Activated B cell treated with CpG ODN at 0.5 μM for 24 hours (primary cell): ENCODE data around the gene RNF175. TPM values are rescaled to one million over a fixed set of nuclear protein-coding genes. Genes with fewer than 3 reads are reported as not detected.

Source experiments
- ATAC-seq: fragments of 200-7000 bp; cut with Tn5 transposase; one replicate; pipeline ENCODE4 v1.10.0; 2021; ENCODE audit warnings: low read depth, mild to moderate bottlenecking, moderate library complexity
- CTCF ChIA-PET: fragments of 350-600 bp; sonication (Branson Sonifier 250); formaldehyde crosslinking; loops from one replicate; lab custom pipeline; 2021; ENCODE audit warnings: antibody characterized with exemption; lab: Charles Lee
- POLR2A ChIA-PET: fragments of 350-600 bp; sonication (Branson Sonifier 250); formaldehyde crosslinking; loops from one replicate; lab custom pipeline; 2021; ENCODE audit warnings: antibody characterized with exemption; lab: Charles Lee
- DNase-seq: peaks from one replicate; pipeline ENCODE4 v3.0.0; 2022
- H3K27ac Mint-ChIP-seq: one replicate; pipeline ENCODE4 v1.8.0; 2020; ENCODE audit warnings: mixed read lengths
- H3K27me3 Mint-ChIP-seq: one replicate; pipeline ENCODE4 v1.8.0; 2021; ENCODE audit warnings: mixed read lengths
- H3K36me3 Mint-ChIP-seq: one replicate; pipeline ENCODE4 v1.8.0; 2021; ENCODE audit warnings: low read depth, mixed read lengths
- H3K4me1 Mint-ChIP-seq: one replicate; pipeline ENCODE4 v1.8.0; 2021; ENCODE audit warnings: mixed read lengths
- H3K4me3 Mint-ChIP-seq: one replicate; pipeline ENCODE4 v1.8.0; 2020; ENCODE audit warnings: mild to moderate bottlenecking, mixed read lengths
- H3K9me3 Mint-ChIP-seq: one replicate; pipeline ENCODE4 v1.8.0; 2020; ENCODE audit warnings: mixed read lengths
- intact Hi-C: fragments of 100-400 bp; cut with micrococcal nuclease; formaldehyde crosslinking; loops from one replicate; pipeline ENCODE4 v1.15.1; 2024
- total RNA-seq: library from RNA; stranded (reverse); gene quantifications from 2 replicates; pipeline ENCODE4 v1.2.3, GENCODE V29; 2022
- TF ChIP-seq, protein P1 (sequence below): fragments of 200-600 bp; IDR thresholded peaks from one replicate; pipeline ENCODE4 v1.8.0; 2022; ENCODE audit warnings: antibody characterized with exemption, mild to moderate bottlenecking

Gene RNF175
- total RNA-seq, 1 donor from 2014 or later, result not detected

DNA sequence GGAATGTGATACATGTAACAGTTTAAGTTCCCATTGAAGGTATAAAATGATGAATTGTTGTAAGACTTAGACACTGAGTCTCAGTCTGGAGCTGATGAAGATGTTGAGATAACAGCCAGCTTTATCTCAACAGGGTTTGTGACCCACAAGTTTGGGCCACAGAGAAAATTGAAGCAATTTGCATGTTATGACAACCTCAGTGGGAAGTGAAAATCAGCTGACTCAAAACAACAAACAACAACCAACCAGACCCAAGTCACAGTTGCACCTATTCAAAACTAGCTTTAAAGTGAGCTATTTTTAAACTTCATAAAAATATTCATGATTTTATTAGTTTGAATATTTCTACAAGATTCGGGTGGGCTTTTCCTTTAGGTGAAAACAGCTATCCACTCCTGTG lies 21.1 kb upstream of the RNF175 start:
- CTCF ChIA-PET, result no interaction called here
- Mint-ChIP-seq H3K4me1 (no peaks in the 10 kb centered on the region), H3K27me3 (peaks cover 47% of the 10 kb centered on the region), H3K27ac (no peak overlapping the region), H3K9me3 (peaks cover 5% of the 10 kb centered on the region), H3K4me3 (no peak overlapping the region), H3K36me3 (no peaks in the 10 kb centered on the region)
- POLR2A ChIA-PET, result no interaction called here
- intact Hi-C loops, result no loop called here
- TF ChIP-seq, protein P1, sequence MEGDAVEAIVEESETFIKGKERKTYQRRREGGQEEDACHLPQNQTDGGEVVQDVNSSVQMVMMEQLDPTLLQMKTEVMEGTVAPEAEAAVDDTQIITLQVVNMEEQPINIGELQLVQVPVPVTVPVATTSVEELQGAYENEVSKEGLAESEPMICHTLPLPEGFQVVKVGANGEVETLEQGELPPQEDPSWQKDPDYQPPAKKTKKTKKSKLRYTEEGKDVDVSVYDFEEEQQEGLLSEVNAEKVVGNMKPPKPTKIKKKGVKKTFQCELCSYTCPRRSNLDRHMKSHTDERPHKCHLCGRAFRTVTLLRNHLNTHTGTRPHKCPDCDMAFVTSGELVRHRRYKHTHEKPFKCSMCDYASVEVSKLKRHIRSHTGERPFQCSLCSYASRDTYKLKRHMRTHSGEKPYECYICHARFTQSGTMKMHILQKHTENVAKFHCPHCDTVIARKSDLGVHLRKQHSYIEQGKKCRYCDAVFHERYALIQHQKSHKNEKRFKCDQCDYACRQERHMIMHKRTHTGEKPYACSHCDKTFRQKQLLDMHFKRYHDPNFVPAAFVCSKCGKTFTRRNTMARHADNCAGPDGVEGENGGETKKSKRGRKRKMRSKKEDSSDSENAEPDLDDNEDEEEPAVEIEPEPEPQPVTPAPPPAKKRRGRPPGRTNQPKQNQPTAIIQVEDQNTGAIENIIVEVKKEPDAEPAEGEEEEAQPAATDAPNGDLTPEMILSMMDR, result no peak
- no peak for ATAC-seq
- no peak for DNase-seq

DNA sequence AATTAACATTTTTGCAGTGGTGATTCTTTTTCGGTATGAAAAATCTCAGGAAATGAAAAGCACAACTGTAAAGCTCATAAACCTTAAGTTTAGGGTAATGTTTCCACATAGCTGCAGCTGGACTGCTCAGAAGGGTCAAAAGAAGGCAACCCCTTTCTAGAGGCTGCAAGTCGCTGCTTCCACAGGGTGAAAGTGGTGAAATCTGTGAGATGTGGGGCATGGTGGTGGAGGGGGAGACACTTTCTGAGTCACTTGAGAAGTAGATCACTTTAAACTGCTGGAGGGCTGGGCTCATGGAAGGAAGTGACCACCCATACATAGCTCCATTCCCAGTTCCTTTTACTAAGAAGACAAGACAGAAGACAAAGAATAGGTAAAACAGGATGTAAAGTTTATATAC lies 20.4 kb upstream of the RNF175 start:
- TF ChIP-seq, protein P1, result no peak
- ATAC-seq (no peak), DNase-seq (no peak)
- H3K4me1 Mint-ChIP-seq, result no peaks in the 10 kb centered on the region
- no peaks in the 10 kb centered on the region for H3K36me3 Mint-ChIP-seq
- no peak overlapping the region for H3K4me3 Mint-ChIP-seq
- no peak overlapping the region for H3K27ac Mint-ChIP-seq
- intact Hi-C loops, result no loop called here
- ChIA-PET CTCF (no interaction called here), POLR2A (no interaction called here)
- H3K27me3 Mint-ChIP-seq, result peaks cover 45% of the 10 kb centered on the region
- H3K9me3 Mint-ChIP-seq, result peaks cover 5% of the 10 kb centered on the region

DNA sequence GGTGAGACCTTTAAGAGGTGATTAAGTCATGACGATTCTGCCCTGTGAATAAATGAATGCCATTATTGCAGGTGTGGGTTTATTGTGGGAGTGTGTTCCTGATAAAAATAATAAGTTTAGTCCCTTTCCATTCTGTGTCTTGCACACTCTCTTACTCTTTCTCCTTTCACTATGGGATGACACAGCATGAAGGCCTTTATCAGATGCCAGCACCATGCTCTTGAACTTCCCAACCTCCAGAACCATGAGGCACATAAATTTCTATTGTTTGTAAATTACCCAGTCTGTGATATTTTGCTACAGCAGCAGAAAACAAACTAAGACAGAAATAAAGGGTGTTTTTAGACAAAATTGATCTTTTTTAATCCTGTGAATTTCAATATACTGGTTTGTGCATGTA lies 18.6 kb upstream of the RNF175 start:
- H3K27me3 Mint-ChIP-seq, result peaks cover 41% of the 10 kb centered on the region
- POLR2A ChIA-PET, result no interaction called here
- no peak for DNase-seq
- CTCF ChIA-PET, result no interaction called here
- peaks cover 5% of the 10 kb centered on the region for H3K9me3 Mint-ChIP-seq
- H3K4me3 Mint-ChIP-seq, result no peak overlapping the region
- no peak overlapping the region for H3K27ac Mint-ChIP-seq
- H3K4me1 Mint-ChIP-seq, result no peaks in the 10 kb centered on the region
- no peak for ATAC-seq
- TF ChIP-seq, protein P1, result no peak
- H3K36me3 Mint-ChIP-seq, result no peaks in the 10 kb centered on the region
- intact Hi-C loops, result no loop called here

DNA sequence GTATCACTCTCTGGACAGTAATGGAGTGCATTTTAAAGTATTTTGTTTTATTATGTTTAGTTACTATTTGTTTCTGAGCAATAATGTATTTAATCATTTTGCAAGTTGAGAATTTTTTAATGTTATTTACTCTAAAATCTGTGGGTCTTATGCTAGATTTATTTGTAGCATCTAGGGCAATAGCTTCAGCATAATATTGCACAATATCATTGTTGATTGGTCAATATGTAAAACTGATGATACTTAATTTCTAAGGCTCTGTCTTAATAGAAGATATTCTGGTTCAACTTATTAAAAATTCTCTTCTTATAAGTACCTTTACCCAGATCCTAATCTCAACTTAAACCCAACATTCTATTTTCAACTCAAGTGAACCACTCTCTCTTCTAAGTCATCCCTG lies 17.6 kb upstream of the RNF175 start:
- Mint-ChIP-seq H3K27ac (no peak overlapping the region), H3K4me3 (no peak overlapping the region), H3K9me3 (peaks cover 5% of the 10 kb centered on the region), H3K36me3 (no peaks in the 10 kb centered on the region), H3K4me1 (no peaks in the 10 kb centered on the region), H3K27me3 (peaks cover 42% of the 10 kb centered on the region)
- ChIA-PET CTCF (no interaction called here), POLR2A (no interaction called here)
- DNase-seq (no peak), ATAC-seq (no peak)
- intact Hi-C loops, result no loop called here
- TF ChIP-seq, protein P1, result no peak

DNA sequence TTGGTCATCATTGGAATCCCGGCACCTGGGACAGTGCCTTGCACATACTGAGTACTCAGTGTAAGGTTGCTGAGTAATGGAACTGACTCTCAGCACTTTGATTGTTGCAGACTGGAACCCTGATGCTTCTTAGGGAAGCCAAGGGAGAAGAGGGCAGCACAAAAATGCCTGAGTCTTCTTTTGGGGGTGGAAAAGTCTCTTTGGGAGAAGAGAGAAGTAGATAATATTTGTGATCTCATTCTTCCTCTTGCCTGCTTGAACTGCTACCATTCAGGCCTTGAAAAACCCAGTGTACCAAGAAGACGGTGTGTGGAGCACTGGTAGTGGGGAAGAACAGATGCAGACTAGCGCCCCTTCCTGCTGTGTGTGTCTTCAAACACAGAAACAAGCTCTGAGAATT lies 16.8 kb upstream of the RNF175 start:
- intact Hi-C loops, result no loop called here
- Mint-ChIP-seq H3K27ac (no peak overlapping the region), H3K4me1 (no peaks in the 10 kb centered on the region), H3K4me3 (no peak overlapping the region), H3K36me3 (no peaks in the 10 kb centered on the region), H3K9me3 (peaks cover 5% of the 10 kb centered on the region), H3K27me3 (peaks cover 38% of the 10 kb centered on the region)
- no peak for DNase-seq
- no peak for ATAC-seq
- ChIA-PET CTCF (no interaction called here), POLR2A (no interaction called here)
- TF ChIP-seq, protein P1, result no peak
